ENCODE data around the gene INTS11. TPM values are rescaled to one million over a fixed set of nuclear protein-coding genes. Genes with fewer than 3 reads are reported as not detected.

Gene INTS11
- total and polyA plus RNA-seq, 2 of the 13 experiments (the other 11 are each of a cell fraction or from before 2014, with no cell fraction given): 52.8 to 94.8 TPM

DNA sequence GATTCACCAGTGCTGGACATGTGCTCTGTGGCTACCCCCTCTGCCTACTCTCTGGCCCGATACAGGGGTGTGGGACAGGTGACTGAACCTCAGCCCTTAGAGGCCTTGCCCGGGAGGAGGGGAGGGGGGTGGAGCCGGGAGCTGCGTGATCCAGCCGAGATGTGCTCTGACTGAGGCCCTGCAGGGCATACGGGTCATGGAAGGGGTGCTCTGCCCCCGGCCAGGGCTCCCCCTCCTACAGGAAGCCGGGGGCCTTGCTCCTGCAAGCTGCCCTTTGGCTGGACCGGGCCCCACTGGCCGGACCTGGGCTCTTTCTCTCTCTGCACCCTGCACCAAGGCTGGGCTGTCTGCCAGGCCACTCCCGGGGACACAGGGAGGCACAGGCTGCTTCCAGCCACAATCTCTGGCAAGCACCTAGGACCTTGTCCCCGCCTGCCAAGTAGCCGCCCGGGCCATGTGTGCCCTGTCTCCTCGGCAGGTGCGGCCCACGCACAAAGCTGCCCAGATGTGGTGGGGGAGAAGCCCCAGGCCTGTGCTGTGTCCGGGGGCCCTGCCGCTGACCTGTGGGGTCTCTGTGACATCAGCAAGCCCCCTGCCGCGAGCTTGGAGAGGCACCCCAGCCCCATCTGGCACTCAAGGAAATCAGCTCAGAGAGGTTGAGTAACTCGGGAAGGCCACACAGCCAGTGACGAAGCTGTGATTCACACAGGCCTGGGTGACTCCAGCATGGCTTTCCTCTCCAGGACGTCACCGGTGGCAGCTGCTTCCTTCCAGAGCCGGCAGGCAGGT lies 42.7 kb downstream of the INTS11 start (continued):
- TF ChIP-seq POGZ (CRISPR knock-in tag; IDR thresholded peaks at IDR 0.05) (no peak), GTF2F1 (IDR thresholded peaks at IDR 0.05; ENCODE audit: low read length) (no peak), ZNF775 (CRISPR knock-in tag; IDR thresholded peaks at IDR 0.05; ENCODE audit: borderline replicate concordance) (no peak), ZNF18 (CRISPR knock-in tag; IDR thresholded peaks at IDR 0.05; ENCODE audit: insufficient replicate concordance) (no peak), ZNF207 (IDR thresholded peaks at IDR 0.05; ENCODE audit: borderline replicate concordance) (no peak), NCOR1 (IDR thresholded peaks at IDR 0.05; ENCODE audit: borderline replicate concordance, low read length) (peak; percentile 47), ESRRA (CRISPR knock-in tag; IDR thresholded peaks at IDR 0.05; ENCODE audit: low read depth) (peak; percentile 50; the same call in 1 of the 2 replicates), MTF2 (CRISPR knock-in tag; IDR thresholded peaks at IDR 0.05; ENCODE audit: borderline replicate concordance) (peak; percentile 93; the same call in 1 of the 2 replicates), MAFF (IDR thresholded peaks at IDR 0.05; ENCODE audit: low read depth, low read length) (no peak)
- TF ChIP-seq, protein P1, sequence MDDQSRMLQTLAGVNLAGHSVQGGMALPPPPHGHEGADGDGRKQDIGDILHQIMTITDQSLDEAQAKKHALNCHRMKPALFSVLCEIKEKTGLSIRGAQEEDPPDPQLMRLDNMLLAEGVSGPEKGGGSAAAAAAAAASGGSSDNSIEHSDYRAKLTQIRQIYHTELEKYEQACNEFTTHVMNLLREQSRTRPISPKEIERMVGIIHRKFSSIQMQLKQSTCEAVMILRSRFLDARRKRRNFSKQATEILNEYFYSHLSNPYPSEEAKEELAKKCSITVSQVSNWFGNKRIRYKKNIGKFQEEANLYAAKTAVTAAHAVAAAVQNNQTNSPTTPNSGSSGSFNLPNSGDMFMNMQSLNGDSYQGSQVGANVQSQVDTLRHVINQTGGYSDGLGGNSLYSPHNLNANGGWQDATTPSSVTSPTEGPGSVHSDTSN (CRISPR knock-in tag; IDR thresholded peaks at IDR 0.05; ENCODE audit: borderline replicate concordance): no peak
- TF ChIP-seq, protein P2, sequence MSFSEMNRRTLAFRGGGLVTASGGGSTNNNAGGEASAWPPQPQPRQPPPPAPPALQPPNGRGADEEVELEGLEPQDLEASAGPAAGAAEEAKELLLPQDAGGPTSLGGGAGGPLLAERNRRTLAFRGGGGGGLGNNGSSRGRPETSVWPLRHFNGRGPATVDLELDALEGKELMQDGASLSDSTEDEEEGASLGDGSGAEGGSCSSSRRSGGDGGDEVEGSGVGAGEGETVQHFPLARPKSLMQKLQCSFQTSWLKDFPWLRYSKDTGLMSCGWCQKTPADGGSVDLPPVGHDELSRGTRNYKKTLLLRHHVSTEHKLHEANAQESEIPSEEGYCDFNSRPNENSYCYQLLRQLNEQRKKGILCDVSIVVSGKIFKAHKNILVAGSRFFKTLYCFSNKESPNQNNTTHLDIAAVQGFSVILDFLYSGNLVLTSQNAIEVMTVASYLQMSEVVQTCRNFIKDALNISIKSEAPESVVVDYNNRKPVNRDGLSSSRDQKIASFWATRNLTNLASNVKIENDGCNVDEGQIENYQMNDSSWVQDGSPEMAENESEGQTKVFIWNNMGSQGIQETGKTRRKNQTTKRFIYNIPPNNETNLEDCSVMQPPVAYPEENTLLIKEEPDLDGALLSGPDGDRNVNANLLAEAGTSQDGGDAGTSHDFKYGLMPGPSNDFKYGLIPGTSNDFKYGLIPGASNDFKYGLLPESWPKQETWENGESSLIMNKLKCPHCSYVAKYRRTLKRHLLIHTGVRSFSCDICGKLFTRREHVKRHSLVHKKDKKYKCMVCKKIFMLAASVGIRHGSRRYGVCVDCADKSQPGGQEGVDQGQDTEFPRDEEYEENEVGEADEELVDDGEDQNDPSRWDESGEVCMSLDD (CRISPR knock-in tag; IDR thresholded peaks at IDR 0.05; ENCODE audit: borderline replicate concordance): peak; percentile 90
- TF ChIP-seq, protein P3, sequence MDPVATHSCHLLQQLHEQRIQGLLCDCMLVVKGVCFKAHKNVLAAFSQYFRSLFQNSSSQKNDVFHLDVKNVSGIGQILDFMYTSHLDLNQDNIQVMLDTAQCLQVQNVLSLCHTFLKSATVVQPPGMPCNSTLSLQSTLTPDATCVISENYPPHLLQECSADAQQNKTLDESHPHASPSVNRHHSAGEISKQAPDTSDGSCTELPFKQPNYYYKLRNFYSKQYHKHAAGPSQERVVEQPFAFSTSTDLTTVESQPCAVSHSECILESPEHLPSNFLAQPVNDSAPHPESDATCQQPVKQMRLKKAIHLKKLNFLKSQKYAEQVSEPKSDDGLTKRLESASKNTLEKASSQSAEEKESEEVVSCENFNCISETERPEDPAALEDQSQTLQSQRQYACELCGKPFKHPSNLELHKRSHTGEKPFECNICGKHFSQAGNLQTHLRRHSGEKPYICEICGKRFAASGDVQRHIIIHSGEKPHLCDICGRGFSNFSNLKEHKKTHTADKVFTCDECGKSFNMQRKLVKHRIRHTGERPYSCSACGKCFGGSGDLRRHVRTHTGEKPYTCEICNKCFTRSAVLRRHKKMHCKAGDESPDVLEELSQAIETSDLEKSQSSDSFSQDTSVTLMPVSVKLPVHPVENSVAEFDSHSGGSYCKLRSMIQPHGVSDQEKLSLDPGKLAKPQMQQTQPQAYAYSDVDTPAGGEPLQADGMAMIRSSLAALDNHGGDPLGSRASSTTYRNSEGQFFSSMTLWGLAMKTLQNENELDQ (CRISPR knock-in tag; IDR thresholded peaks at IDR 0.05; ENCODE audit: borderline replicate concordance): no peak
- TF ChIP-seq, protein P4, sequence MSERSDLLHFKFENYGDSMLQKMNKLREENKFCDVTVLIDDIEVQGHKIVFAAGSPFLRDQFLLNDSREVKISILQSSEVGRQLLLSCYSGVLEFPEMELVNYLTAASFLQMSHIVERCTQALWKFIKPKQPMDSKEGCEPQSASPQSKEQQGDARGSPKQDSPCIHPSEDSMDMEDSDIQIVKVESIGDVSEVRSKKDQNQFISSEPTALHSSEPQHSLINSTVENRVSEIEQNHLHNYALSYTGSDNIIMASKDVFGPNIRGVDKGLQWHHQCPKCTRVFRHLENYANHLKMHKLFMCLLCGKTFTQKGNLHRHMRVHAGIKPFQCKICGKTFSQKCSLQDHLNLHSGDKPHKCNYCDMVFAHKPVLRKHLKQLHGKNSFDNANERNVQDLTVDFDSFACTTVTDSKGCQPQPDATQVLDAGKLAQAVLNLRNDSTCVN (CRISPR knock-in tag; IDR thresholded peaks at IDR 0.05; ENCODE audit: borderline replicate concordance): no peak
- TF ChIP-seq, protein P5, sequence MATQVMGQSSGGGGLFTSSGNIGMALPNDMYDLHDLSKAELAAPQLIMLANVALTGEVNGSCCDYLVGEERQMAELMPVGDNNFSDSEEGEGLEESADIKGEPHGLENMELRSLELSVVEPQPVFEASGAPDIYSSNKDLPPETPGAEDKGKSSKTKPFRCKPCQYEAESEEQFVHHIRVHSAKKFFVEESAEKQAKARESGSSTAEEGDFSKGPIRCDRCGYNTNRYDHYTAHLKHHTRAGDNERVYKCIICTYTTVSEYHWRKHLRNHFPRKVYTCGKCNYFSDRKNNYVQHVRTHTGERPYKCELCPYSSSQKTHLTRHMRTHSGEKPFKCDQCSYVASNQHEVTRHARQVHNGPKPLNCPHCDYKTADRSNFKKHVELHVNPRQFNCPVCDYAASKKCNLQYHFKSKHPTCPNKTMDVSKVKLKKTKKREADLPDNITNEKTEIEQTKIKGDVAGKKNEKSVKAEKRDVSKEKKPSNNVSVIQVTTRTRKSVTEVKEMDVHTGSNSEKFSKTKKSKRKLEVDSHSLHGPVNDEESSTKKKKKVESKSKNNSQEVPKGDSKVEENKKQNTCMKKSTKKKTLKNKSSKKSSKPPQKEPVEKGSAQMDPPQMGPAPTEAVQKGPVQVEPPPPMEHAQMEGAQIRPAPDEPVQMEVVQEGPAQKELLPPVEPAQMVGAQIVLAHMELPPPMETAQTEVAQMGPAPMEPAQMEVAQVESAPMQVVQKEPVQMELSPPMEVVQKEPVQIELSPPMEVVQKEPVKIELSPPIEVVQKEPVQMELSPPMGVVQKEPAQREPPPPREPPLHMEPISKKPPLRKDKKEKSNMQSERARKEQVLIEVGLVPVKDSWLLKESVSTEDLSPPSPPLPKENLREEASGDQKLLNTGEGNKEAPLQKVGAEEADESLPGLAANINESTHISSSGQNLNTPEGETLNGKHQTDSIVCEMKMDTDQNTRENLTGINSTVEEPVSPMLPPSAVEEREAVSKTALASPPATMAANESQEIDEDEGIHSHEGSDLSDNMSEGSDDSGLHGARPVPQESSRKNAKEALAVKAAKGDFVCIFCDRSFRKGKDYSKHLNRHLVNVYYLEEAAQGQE (IDR thresholded peaks at IDR 0.05; ENCODE audit: borderline replicate concordance in 1 of 2, low read depth in 1 of 2, low read length in 2 of 2): no peak
